Stimulated activated CD8-positive, alpha-beta memory T cell treated with anti-CD3 and anti-CD28 coated beads, Interleukin-4, amount 100 ng/mL, for 1 hour (primary cell): ENCODE results near the gene NXPE3.
"Not testable (repeated sequence)": the region's sequence is repeated elsewhere in the genome, so short reads cannot be mapped to it uniquely, and the experiment has no call there.

Source experiments
- DNase-seq, 2 donors: peaks; one replicate each; pipeline ENCODE4 v3.0.0-alpha.2; 2020; ENCODE audit warnings: low read depth in 2 of 2, low spot score in 1 of 2

Gene NXPE3

GRCh38 chr3:101851072-101851770 lies 72.2 kb downstream of the NXPE3 start:
- no peak for DNase-seq

GRCh38 chr3:101851850-101852714 lies 73.1 kb downstream of the NXPE3 start:
- DNase-seq: no peak

GRCh38 chr3:101852983-101853840 lies 74.2 kb downstream of the NXPE3 start:
- no peak for DNase-seq

GRCh38 chr3:101853982-101854381 lies 75.0 kb downstream of the NXPE3 start:
- DNase-seq: no peak

GRCh38 chr3:101854608-101855304 lies 75.7 kb downstream of the NXPE3 start:
- no peak for DNase-seq

GRCh38 chr3:101857301-101857741 lies 78.3 kb downstream of the NXPE3 start:
- DNase-seq: no peak

GRCh38 chr3:101858464-101859030 lies 79.5 kb downstream of the NXPE3 start:
- DNase-seq: no peak

- no peak for DNase-seq
Observed at GRCh38 chr3:101859882-101860448, 81.0 kb downstream of the NXPE3 start.

GRCh38 chr3:101861212-101861788 lies 82.3 kb downstream of the NXPE3 start:
- no peak for DNase-seq

- DNase-seq: no peak
Observed at GRCh38 chr3:101861789-101862415, 82.9 kb downstream of the NXPE3 start.

GRCh38 chr3:101862416-101863165 lies 83.6 kb downstream of the NXPE3 start:
- no peak for DNase-seq

- DNase-seq: not testable (repeated sequence)
Observed at GRCh38 chr3:101864926-101865325, 85.9 kb downstream of the NXPE3 start.

- no peak for DNase-seq
Observed at GRCh38 chr3:101865751-101866509, 86.9 kb downstream of the NXPE3 start.

GRCh38 chr3:101867511-101867910 lies 88.5 kb downstream of the NXPE3 start:
- no peak for DNase-seq

GRCh38 chr3:101867996-101868395 lies 89.0 kb downstream of the NXPE3 start:
- no peak for DNase-seq

- DNase-seq: no peak
Observed at GRCh38 chr3:101868534-101869464, 89.8 kb downstream of the NXPE3 start.

GRCh38 chr3:101870138-101870537 lies 91.1 kb downstream of the NXPE3 start:
- no peak for DNase-seq
